NK-92 (cell line): ENCODE results near the gene TOX2.

Experiments
- DNase-seq: peaks from one replicate; lab custom pipeline; 2025; ENCODE audit not compliant: unreplicated experiment; lab: John Stamatoyannopoulos, UW

The TOX2 gene

DNA sequence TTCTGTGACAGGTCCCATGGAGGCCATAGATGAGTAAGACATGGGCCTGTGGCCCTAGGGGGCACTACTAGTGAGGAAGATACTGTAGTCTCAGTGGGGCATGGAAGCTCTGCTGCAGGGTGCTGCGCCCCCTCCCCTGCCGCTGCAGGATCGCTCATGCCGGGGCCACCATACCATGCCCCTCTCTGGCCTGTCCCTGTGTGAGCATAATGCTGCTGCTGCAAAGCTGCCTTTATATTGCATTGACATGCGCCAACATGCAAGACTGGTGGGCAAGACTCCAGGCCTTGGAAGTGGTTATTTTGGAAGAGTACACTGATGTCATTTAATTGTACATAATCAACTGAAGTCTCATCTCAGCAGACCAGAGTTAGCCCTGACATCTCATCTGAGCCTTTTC lies 60.0 kb downstream of the TOX2 start:
- DNase-seq: no peak

GRCh38 chr20:43975096-43975768 lies 60.6 kb downstream of the TOX2 start:
- DNase-seq: no peak

GRCh38 chr20:43976547-43976946 lies 61.9 kb downstream of the TOX2 start:
- no peak for DNase-seq

- no peak for DNase-seq
Observed at GRCh38 chr20:43977252-43977651, 62.6 kb downstream of the TOX2 start.

DNA sequence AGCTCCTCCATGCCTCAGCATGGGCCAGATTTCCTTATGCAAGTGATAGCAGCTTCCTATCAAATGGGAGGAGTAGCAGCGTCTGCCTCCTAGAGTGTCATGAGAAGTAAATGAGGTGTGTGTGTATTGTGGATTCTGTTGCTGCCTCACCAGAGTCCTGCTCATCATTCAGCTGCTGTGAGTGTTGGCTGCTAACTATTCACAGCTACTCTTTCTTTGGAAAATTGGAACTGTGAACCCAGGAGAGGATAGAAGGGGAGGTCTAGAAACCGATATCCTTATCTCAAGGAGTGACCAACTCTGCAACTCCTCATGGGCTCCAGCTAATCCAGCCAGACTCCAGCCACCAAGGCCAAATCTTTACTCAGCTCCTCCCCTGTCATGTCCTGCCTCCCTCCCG lies 63.3 kb downstream of the TOX2 start:
- no peak for DNase-seq

DNA sequence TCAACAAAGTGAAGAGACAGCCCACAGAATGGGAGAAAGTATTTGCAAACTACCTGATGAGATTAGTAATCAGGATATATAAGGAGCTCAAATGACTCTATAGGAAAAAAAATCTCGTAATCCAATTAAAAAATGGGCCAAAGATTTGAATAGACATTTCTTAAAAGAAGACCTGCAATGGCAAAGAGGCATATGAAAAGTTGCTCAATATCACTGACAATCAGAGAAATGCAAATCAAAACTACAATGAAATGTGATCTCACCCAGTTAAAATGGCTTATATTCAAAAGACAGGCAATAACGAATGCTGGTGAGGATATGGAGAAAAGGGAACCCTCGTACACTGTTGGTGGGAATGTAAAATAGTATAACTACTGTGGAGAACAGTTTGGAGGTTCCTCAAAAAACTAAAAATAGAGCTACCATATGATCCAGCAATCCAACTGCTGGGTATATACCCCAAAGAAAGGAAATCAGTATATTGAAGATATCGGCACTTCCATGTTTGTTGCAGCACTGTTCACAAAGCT lies 65.0 kb downstream of the TOX2 start:
- no peak for DNase-seq

GRCh38 chr20:43981540-43981939 lies 66.9 kb downstream of the TOX2 start:
- no peak for DNase-seq

DNA sequence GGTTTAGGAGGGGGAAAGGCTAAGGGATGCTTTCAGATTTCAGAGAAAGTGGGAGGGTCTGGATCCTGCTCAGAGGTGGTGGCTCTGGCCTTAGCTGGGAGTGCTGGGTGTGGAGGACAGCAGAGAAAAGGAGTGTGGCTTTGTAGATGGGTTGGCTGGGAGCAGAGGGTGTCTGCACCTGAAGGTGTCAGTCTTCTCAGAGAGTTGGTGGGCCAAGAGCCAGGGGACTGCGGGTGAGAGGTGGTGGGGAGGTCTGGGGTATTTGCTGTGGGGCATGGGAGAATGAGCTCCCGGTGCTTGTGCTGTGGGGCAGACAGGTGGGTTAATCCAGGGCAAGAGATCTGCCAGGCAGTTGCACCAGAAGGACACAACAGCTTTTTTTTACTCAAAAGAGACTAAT lies 67.4 kb downstream of the TOX2 start:
- DNase-seq: no peak

- no peak for DNase-seq
Observed at GRCh38 chr20:43982886-43983285, 68.2 kb downstream of the TOX2 start.

DNA sequence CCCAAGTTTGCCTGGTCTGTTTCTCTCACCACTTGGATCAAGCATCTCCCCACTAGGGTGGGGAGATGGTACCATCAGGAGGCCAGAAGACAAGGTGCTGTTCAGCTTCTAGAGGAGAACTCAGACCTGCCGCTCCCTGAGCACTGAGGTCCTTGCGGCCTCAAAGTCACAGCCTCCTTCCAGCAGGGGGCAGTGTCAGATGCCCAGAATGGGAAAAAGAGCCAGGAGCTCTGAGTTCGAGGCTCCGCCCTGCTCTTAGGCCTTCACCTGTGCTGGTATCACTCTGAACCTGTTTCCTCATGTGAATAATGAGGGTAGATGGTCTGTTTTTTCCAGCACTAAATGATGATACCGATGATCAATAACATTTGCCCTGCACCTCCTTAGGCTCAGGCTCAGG lies 68.7 kb downstream of the TOX2 start:
- DNase-seq: no peak

DNA sequence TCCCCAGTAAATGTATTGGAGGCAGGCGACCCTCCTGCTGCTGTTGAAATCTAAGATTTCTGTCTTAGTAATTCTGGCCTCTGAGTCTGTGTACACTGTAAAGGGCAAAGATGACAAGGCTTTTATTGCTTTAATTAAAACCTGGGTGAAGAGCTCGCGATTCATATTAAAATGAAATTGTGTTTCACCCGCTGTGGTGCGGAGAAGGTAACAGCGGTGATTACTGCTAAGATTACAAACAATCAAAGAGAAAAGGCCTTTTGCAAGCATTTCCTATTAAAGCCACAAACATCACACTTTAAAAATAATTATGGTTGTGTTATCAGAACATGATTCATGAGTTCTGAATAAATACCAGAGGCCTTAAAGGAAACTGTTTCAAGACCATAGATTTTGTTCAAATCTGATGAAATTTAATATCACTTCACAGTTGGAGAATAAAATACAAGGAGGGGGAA lies 69.3 kb downstream of the TOX2 start:
- DNase-seq: no peak

- no peak for DNase-seq
Observed at GRCh38 chr20:43984587-43984986, 69.9 kb downstream of the TOX2 start.

GRCh38 chr20:43985121-43985520 lies 70.5 kb downstream of the TOX2 start:
- no peak for DNase-seq

- DNase-seq: no peak
Observed at GRCh38 chr20:43985608-43986316, 71.1 kb downstream of the TOX2 start.

DNA sequence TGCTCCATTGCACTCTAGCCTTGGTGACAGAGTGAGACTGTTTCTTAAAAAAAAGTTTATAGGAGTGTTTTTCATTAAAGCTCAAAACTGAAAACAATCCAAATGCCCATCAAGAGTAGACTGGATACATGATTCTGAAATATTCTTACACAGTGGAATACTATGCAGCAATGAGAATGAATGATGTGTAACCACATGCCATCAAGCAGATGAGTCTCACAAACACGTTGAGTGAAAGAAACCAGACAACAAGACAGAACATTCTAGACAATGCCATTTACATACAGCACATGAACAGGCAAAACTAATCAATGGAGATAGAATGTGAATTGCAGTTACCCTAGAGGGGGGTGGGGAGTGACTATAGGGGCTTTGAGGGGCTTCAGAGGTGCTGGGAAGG lies 72.4 kb downstream of the TOX2 start:
- no peak for DNase-seq

GRCh38 chr20:43987531-43987930 lies 72.9 kb downstream of the TOX2 start:
- no peak for DNase-seq

DNA sequence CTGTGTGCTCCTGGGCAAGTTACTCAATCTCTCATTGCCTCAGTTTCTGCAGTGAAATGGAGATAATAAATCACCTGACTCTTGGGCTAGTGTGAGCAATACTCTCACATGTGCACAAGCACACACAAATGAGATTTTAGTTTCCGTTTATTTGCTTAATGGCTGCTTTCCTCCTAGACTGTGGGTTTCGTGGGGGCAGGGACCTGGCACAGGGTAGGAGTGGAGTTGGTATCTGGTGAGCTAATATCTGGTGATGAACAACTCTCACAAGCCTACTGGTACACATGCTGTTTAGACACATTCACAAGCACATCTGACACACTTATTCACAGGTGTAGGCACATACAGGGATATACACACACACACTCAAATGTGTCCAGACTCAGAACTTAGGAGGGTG lies 73.8 kb downstream of the TOX2 start:
- DNase-seq: no peak

DNA sequence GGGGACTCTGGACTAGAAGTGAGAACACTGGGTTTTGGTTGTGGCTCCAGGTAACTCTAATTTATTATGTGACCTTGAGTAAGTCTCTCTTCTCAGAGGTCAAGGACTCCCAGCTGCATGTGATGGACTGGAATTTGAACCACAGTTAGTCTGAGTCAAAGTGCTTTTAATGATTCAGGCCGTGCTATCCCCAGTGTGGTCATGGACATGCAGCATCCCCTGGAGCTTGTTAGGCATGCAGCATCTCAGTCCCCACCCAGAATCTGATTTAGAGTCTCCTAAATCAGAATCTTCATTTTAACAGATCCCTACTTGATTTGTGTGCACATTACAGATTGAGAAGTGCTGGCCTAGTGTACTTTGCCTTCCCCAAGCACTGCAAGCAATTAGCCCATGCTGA lies 74.2 kb downstream of the TOX2 start:
- no peak for DNase-seq

- DNase-seq: no peak
Observed at GRCh38 chr20:43991261-43991660, 76.6 kb downstream of the TOX2 start.

GRCh38 chr20:43991982-43992381 lies 77.3 kb downstream of the TOX2 start:
- no peak for DNase-seq

GRCh38 chr20:43992885-43993284 lies 78.2 kb downstream of the TOX2 start:
- no peak for DNase-seq

DNA sequence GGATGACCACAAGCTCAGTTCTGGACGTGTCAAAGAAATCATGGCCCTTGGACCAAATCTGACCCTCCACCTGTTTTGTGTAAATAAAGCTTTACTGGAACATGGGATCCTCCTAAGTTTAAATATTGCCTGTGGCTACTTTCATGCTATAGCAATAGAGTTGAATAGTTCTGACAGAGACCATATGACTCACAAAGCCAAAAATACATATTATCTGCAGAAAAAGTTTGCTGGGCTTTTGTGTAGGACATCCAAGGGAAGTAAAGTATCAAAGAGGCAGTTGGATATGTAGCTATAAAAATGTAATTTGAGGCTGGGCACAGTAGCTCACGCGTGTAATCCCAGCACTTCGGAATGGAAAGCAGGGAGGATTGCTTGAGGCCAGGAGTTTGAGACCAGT lies 78.9 kb downstream of the TOX2 start:
- DNase-seq: no peak
